Testis (tissue), 3 donors: ENCODE measurements around the gene MICAL1. TPM values are rescaled to one million over a fixed set of nuclear protein-coding genes. Genes with fewer than 3 reads are reported as not detected.

ENCODE experiments used
- DNase-seq: peaks from one replicate; pipeline ENCODE4 v3.0.0-alpha.2; 2019
- H3K27ac ChIP-seq, 2 donors: fragments of 200-600 bp; sonication (generic); one replicate each; pipeline ENCODE4 v1.5.1; 2019
- H3K27me3 ChIP-seq: fragments of 200-600 bp; sonication (generic); one replicate; pipeline ENCODE4 v1.5.1; 2019
- H3K36me3 ChIP-seq: fragments of 200-600 bp; sonication (generic); one replicate; pipeline ENCODE4 v1.5.1; 2017; ENCODE audit warnings: low read depth; ENCODE audit errors: missing control alignments
- H3K4me1 ChIP-seq: fragments of 200-600 bp; sonication (generic); one replicate; pipeline ENCODE4 v1.5.1; 2019
- H3K4me3 ChIP-seq, 2 donors: fragments of 200-600 bp; sonication (generic); one replicate each; pipeline ENCODE4 v1.5.1; 2017 to 2019
- H3K9me3 ChIP-seq: fragments of 200-600 bp; sonication (generic); one replicate; pipeline ENCODE4 v1.5.1; 2017
- CTCF ChIP-seq, 3 experiments: fragments of 450-650 bp in 2 of 3; fragments of 200-600 bp in 1 of 3; sonication (generic) in 1 of 3; IDR thresholded peaks; one replicate each; pipeline ENCODE4 v1.5.1; 2016 to 2019; ENCODE audit warnings: antibody characterized with exemption in 3 of 3, mild to moderate bottlenecking in 2 of 3, moderate library complexity in 1 of 3
- POLR2A ChIP-seq: fragments of 450-650 bp; IDR thresholded peaks from one replicate; pipeline ENCODE4 v1.6.1; 2017; ENCODE audit warnings: antibody characterized with exemption, mild to moderate bottlenecking, moderate library complexity
- WGBS, 2 donors: methylation state at CpG; one replicate each; pipeline ENCODE4 v1.1.5; 2018; 5-methylcytosine and 5-hydroxymethylcytosine counted together
- intact Hi-C: fragments of 100-400 bp; cut with DNase I; formaldehyde crosslinking; loops from one replicate; pipeline ENCODE4 v1.15.1; 2023; ENCODE audit warnings: low total_unique reads
- polyA plus RNA-seq: library from polyadenylated mRNA; stranded (reverse); fragments of 350-450 nt; fragmentation: Illumina TruSeq; extraction: RNeasy Lipid Tissue Mini Kit (QIAGEN cat#74804); gene quantifications from one replicate; pipeline ENCODE4 v1.2.3, GENCODE V29; 2014; ENCODE audit warnings: low read depth, low replicate concordance; ENCODE audit not compliant: insufficient read depth
- total RNA-seq, 2 donors: library from RNA; depleted of rRNA; stranded (reverse); fragments of >200 nt; gene quantifications; one replicate each; pipeline ENCODE4 v1.2.3, GENCODE V29; 2016

MICAL1 gene
- total and polyA plus RNA-seq, 3 donors from 2014 or later = 34.6 to 61.9 (median 50.3) TPM

GRCh38 chr6:109452181-109452580 is 3.4 kb downstream of the MICAL1 start:
- 93 to 95% methylated on average over 9 of the region's 9 CpGs for WGBS, 2 donors
- Histone ChIP-seq H3K9me3 (no peaks in the 10 kb centered on the region), H3K27ac (no peak overlapping the region), H3K36me3 (no peaks in the 10 kb centered on the region), H3K4me1 (peaks cover 12% of the 10 kb centered on the region), H3K27me3 (no peaks in the 10 kb centered on the region), H3K4me3 (no peak overlapping the region)
- no peak for DNase-seq
- intact Hi-C loops = no loop called here
- TF ChIP-seq POLR2A (no peak), CTCF (IDR thresholded peaks at IDR 0.05) (no peak)

GRCh38 chr6:109451376-109451775 is 4.2 kb downstream of the MICAL1 start:
- Histone ChIP-seq H3K27me3 (no peaks in the 10 kb centered on the region), H3K9me3 (no peaks in the 10 kb centered on the region), H3K4me3 (no peak overlapping the region), H3K4me1 (peaks cover 11% of the 10 kb centered on the region), H3K36me3 (no peaks in the 10 kb centered on the region), H3K27ac (no peak overlapping the region)
- no peak for TF ChIP-seq CTCF (IDR thresholded peaks at IDR 0.05)
- no peak for TF ChIP-seq POLR2A
- no peak for DNase-seq
- 95 to 96% methylated on average over 7 of the region's 7 CpGs for WGBS, 2 donors
- intact Hi-C loops = no loop called here

GRCh38 chr6:109450801-109451200 is 4.8 kb downstream of the MICAL1 start:
- WGBS, 2 donors = 76 to 85% methylated on average over 3 of the region's 3 CpGs
- Histone ChIP-seq H3K4me3 (no peak overlapping the region), H3K9me3 (no peaks in the 10 kb centered on the region), H3K36me3 (no peaks in the 10 kb centered on the region), H3K27me3 (no peaks in the 10 kb centered on the region), H3K4me1 (peaks cover 11% of the 10 kb centered on the region), H3K27ac (no peak overlapping the region)
- no peak for DNase-seq
- TF ChIP-seq POLR2A = no peak
- no peak for TF ChIP-seq CTCF (IDR thresholded peaks at IDR 0.05)
- intact Hi-C loops = no loop called here

GRCh38 chr6:109449795-109450673 is 5.5 kb downstream of the MICAL1 start:
- TF ChIP-seq POLR2A = no peak
- TF ChIP-seq CTCF (IDR thresholded peaks at IDR 0.05) = no peak
- intact Hi-C loops = no loop called here
- H3K36me3 ChIP-seq = no peaks in the 10 kb centered on the region
- H3K4me3 ChIP-seq = no peak overlapping the region
- 93 to 94% methylated on average over 10 to 16 of the region's 16 CpGs for WGBS, 2 donors
- H3K27ac ChIP-seq = no peak overlapping the region
- no peaks in the 10 kb centered on the region for H3K9me3 ChIP-seq
- peaks cover 11% of the 10 kb centered on the region for H3K4me1 ChIP-seq
- DNase-seq = no peak
- no peaks in the 10 kb centered on the region for H3K27me3 ChIP-seq
